ACC112 (cell line): ENCODE results near the gene USHBP1.

Experiments used
- H2AFZ ChIP-seq: fragments of 200-600 bp; sonication (generic); one replicate; pipeline ENCODE4 v1.6.0; 2017; ENCODE audit warnings: antibody characterized with exemption, low read length; ENCODE audit not compliant: unreplicated experiment
- H3K27ac ChIP-seq: fragments of 200-600 bp; sonication (generic); 2 replicates; pipeline ENCODE4 v1.5.1; 2014; ENCODE audit warnings: low read depth, mild to moderate bottlenecking, antibody characterized with exemption, low read length, moderate library complexity
- H3K27me3 ChIP-seq: fragments of 200-600 bp; sonication (generic); 2 replicates; pipeline ENCODE4 v1.6.1; 2014; ENCODE audit warnings: mild to moderate bottlenecking, antibody characterized with exemption, low read length, moderate library complexity, mixed read lengths; ENCODE audit not compliant: insufficient read depth
- H3K36me3 ChIP-seq: fragments of 200-600 bp; sonication (generic); 2 replicates; pipeline ENCODE4 v1.6.1; 2016; ENCODE audit warnings: mild to moderate bottlenecking, antibody characterized with exemption, low read length, moderate library complexity, mixed read lengths; ENCODE audit not compliant: insufficient read depth
- H3K4me1 ChIP-seq: fragments of 200-600 bp; sonication (generic); one replicate; pipeline ENCODE4 v1.6.1; 2016; ENCODE audit warnings: low read length, mixed read lengths; ENCODE audit not compliant: insufficient read depth, unreplicated experiment, control insufficient read depth
- H3K4me3 ChIP-seq: fragments of 200-600 bp; sonication (generic); 2 replicates; pipeline ENCODE4 v1.5.1; 2014; ENCODE audit warnings: mild to moderate bottlenecking, low read depth, low read length
- H3K79me2 ChIP-seq: fragments of 200-600 bp; sonication (generic); one replicate; pipeline ENCODE4 v1.6.0; 2016; ENCODE audit warnings: low read length; ENCODE audit not compliant: control insufficient read depth, unreplicated experiment, insufficient read depth

USHBP1 gene

DNA sequence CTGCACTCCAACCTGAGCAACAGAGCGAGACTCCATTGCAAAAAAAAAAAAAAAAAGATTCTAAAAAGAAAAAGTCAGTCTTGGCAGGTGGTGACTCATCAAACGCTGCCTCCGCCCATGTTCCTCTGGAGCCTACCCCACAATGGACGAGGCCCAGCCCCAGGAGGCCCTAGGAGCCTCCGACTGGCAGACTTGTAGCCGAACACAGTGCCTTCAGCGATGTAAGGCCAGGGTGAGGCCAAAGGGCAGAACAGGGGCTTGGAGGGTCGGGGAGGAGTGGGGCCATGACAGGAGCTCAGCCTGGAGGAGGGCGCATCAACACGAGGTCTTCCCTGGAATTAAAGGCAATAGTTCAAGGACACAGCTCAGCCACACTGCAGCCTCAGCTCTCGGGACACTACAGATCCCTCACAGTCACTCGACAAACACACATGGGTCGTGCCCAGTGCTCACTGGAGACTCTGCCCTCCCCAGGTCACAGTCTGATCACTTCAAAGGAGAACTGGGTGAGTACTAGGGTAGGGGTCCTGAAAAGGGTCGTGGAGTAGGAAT is 44.3 kb downstream of the USHBP1 start:
- peaks cover 5% of the 10 kb centered on the region; the same call in 1 of the 2 replicates for H3K36me3 ChIP-seq
- H3K27ac ChIP-seq: no peak overlapping the region
- H2AFZ ChIP-seq: no peak overlapping the region
- no peak overlapping the region for H3K4me3 ChIP-seq
- no peaks in the 10 kb centered on the region for H3K27me3 ChIP-seq
- peaks cover 6% of the 10 kb centered on the region for H3K4me1 ChIP-seq
- no peaks in the 10 kb centered on the region for H3K79me2 ChIP-seq

DNA sequence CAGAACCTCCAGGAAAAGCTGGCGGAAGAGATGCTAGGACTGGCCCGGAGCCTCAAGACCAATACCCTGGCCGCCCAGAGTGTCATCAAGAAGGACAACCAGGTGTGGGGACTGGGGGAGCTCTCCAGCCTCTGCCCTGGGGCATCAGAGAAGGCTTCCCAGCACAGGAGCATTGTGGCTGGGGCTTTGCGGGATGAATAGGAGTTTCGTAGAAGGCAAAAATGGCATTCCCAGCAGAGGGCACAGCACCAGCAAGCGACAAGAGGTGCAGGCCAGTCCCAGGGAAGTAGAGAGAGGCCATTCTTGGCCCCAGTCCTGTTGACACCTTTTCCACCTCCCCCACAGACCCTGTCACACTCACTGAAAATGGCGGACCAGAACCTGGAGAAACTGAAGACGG is 45.3 kb downstream of the USHBP1 start:
- no peak overlapping the region for H2AFZ ChIP-seq
- no peak overlapping the region for H3K27ac ChIP-seq

DNA sequence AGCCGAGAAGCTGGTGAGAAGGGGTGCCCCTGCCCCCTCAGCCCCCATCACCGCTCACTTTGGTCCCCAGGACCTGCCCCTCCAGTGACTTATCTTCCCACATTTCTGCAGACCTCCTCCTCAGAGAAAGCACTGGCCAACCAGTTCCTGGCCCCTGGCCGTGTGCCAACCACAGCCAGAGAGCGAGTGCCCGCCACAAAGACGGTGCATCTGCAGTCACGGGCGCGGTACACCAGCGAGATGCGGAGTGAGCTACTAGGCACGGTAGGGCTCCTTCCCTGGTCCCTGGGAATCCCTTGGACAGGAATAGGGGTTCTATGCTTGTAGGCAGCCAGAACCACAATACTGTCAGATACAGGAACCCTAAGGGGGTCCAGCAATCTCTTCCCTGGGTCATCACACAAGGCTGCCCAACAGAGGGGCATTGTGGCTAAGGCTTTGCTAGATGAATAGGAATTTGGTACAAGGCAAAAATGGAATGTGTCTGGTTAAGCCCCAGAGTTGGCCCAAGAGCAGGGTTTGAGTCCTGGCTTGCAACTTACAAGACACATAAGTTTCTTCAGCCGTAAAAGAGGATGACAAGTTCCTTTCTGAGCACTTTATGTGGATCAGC is 48.4 kb downstream of the USHBP1 start:
- Histone ChIP-seq H3K79me2 (no peaks in the 10 kb centered on the region), H3K4me3 (peak overlapping the region; percentile 79), H3K27me3 (no peaks in the 10 kb centered on the region), H3K36me3 (peaks cover 5% of the 10 kb centered on the region; the same call in 1 of the 2 replicates), H2AFZ (no peak overlapping the region), H3K27ac (no peak overlapping the region), H3K4me1 (peaks cover 11% of the 10 kb centered on the region)

More for the DNA sequence above, 45.3 kb downstream of the USHBP1 start:
- H3K27me3 ChIP-seq: no peaks in the 10 kb centered on the region
- H3K36me3 ChIP-seq: peaks cover 5% of the 10 kb centered on the region; the same call in 1 of the 2 replicates
- H3K4me3 ChIP-seq: no peak overlapping the region
- H3K79me2 ChIP-seq: no peaks in the 10 kb centered on the region
- peaks cover 11% of the 10 kb centered on the region for H3K4me1 ChIP-seq

DNA sequence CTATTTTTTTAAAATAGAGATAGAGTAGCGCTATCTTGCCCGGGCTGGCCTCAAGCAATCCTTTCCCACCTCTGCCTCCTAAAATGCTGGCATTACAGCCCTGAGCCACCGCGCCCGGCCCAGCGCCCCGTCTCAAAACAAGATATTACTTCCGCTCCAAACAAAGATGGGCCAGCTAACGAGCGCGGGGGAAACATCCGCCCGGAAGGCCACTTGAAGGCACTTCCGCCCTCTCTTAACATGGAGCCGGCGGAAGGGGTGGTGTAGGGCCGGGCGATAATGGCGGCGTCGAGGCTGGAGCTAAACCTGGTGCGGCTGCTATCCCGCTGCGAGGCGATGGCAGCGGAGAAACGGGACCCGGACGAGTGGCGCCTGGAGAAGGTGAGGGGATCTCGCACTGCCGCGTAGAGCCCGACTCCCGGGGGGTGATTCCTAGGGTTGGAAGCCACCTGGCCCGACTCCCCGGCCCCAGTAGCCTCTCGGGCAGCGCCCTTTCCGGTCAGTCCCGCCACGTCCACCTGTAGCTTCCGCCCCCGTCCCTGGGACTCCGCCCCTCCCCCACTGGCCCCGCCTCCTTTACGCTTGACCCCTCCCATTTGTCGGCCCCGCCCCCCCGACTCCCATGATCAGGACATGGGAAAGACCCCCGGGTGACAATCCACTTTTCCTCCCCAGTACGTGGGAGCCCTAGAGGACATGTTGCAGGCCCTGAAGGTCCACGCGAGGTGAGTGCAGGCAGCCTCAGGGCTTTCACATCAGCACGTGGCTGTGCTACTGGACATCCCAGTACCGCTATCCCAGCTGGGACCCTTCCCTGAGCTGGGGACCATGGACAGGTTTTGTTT is 49.2 kb downstream of the USHBP1 start, which contains the start of gene USE1:
Gene USE1, plus strand, starts transcription at position 231 of the 845 bp plus-strand sequence. Its CDS starts 49 bp downstream, at position 280.
- H3K36me3 ChIP-seq: peaks cover 5% of the 10 kb centered on the region; the same call in 1 of the 2 replicates
- peak within 1 kb of the TSS; percentile 75 for H2AFZ ChIP-seq
- peak within 1 kb of the TSS; percentile 81 for H3K27ac ChIP-seq
- H3K4me3 ChIP-seq: peak within 1 kb of the TSS; percentile 79
- H3K27me3 ChIP-seq: no peaks in the 10 kb centered on the region
- H3K79me2 ChIP-seq: no peaks in the 10 kb centered on the region
- H3K4me1 ChIP-seq: peaks cover 9% of the 10 kb centered on the region

DNA sequence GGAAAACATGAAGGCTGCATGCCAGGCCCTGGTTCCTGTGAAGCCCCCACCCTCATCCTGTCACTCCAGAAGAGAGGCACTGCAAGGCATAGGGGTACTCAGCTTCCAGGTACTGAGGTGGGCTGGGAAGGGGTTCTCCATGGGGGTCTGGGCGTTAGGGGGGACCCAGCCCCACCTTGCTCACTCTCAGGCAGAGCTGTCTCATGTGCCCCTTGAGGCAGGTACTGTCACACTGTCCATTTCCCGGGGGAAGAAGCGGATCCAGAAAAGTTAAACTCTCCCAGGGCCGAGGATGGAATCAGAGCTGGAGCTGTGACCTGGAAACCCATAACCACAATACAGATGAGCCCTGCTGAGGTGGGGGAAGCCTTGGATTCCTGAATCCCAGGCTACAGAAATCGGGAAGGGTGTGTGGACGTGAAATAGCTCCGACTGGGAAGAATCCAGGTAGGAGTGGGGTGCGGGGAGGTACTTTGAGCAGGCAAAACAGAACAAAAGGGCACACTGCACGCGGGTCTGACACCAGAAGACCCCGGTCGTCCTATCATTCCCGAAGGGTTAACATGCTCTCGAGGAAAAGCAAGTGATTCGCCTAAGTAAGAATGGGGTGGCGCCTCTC is 49.9 kb downstream of the USHBP1 start:
- Histone ChIP-seq H3K4me3 (peak overlapping the region; percentile 79), H2AFZ (peak overlapping the region; percentile 75), H3K27ac (peak overlapping the region; percentile 81), H3K79me2 (no peaks in the 10 kb centered on the region), H3K4me1 (peaks cover 15% of the 10 kb centered on the region), H3K27me3 (no peaks in the 10 kb centered on the region), H3K36me3 (peaks cover 5% of the 10 kb centered on the region; the same call in 1 of the 2 replicates)

DNA sequence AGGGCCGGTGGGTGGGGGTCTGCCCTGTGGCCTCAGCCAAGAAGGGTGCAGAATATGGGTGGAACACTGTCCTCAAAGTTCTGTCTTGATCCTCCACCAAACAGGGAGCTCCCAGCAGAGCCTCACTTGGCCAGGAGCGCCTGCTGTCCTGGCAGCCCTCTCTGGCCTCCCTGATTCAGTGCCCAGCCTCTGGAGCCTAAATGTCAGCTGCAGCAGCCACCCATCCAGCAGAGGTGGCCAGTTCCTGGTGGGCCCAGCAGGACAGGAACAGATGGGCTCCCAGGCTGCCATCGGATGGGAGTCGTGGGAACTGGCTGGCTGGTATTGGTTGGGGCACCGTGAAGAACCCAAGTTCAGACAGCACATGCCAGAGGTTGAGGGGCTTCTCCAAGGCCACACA is 51.2 kb downstream of the USHBP1 start:
- H2AFZ ChIP-seq: no peak overlapping the region
- peaks cover 24% of the 10 kb centered on the region for H3K4me1 ChIP-seq
- no peak overlapping the region for H3K4me3 ChIP-seq
- H3K36me3 ChIP-seq: no peaks in the 10 kb centered on the region; the same call in 1 of the 2 replicates
- H3K27ac ChIP-seq: no peak overlapping the region
- no peaks in the 10 kb centered on the region for H3K27me3 ChIP-seq
- no peaks in the 10 kb centered on the region for H3K79me2 ChIP-seq

DNA sequence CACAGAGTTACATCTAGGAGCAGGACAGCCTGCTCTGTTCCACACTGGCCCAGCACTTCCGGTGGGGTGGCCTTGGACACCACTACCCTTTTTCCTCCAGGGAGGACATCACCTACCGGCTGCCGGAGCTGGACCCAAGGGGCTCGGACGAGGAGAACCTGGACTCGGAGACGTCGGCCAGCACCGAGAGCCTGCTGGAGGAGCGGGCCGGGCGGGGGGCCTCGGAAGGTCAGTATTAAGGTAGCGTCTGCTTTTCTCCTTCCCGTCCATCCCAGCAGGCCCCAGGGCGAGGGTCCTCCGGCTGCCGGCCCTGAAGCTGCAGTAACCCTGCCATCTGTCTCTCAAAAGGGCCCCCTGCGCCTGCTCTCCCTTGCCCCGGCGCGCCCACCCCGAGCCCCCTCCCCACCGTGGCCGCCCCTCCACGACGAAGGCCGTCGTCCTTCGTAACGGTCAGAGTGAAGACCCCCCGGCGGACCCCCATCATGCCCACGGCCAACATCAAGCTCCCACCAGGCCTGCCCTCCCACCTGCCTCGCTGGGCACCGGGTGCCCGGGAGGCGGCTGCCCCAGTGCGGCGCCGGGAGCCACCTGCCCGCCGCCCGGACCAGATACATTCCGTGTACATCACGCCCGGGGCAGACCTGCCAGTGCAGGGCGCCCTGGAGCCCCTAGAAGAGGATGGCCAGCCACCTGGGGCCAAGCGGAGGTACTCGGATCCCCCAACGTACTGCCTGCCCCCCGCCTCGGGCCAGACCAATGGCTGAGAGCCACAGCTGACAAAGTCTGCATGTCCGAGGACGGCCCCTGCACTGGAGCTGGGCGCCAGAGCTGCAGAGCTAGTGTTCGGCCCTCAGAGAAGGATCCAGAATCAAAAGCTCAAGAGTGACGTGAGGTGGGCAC is 52.7 kb downstream of the USHBP1 start:
- Histone ChIP-seq H3K4me3 (no peak overlapping the region), H2AFZ (no peak overlapping the region), H3K27me3 (no peaks in the 10 kb centered on the region), H3K36me3 (no peaks in the 10 kb centered on the region; the same call in 1 of the 2 replicates), H3K4me1 (peaks cover 24% of the 10 kb centered on the region), H3K79me2 (no peaks in the 10 kb centered on the region), H3K27ac (no peak overlapping the region)

DNA sequence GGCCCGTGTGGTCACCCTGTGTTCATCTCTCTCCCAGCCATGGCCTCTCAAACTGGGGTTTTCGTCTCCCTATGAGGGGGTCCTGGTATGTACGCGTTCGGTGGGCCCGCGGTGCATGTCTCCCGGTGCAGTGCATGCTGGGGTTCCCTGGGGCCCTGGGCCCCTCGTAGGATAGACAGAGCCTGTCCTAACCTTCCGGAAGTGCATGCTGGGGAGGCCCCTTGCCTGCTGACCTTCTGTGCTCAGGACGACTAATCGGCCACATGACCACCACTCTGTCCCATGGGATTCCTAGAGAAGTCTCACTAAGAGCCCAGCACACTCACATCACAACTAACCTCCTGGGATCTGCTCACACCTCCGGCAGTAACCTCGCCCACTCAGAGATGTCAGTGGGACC is 54.2 kb downstream of the USHBP1 start:
- H3K27ac ChIP-seq: peak overlapping the region; percentile 43; the same call in 1 of the 2 replicates

DNA sequence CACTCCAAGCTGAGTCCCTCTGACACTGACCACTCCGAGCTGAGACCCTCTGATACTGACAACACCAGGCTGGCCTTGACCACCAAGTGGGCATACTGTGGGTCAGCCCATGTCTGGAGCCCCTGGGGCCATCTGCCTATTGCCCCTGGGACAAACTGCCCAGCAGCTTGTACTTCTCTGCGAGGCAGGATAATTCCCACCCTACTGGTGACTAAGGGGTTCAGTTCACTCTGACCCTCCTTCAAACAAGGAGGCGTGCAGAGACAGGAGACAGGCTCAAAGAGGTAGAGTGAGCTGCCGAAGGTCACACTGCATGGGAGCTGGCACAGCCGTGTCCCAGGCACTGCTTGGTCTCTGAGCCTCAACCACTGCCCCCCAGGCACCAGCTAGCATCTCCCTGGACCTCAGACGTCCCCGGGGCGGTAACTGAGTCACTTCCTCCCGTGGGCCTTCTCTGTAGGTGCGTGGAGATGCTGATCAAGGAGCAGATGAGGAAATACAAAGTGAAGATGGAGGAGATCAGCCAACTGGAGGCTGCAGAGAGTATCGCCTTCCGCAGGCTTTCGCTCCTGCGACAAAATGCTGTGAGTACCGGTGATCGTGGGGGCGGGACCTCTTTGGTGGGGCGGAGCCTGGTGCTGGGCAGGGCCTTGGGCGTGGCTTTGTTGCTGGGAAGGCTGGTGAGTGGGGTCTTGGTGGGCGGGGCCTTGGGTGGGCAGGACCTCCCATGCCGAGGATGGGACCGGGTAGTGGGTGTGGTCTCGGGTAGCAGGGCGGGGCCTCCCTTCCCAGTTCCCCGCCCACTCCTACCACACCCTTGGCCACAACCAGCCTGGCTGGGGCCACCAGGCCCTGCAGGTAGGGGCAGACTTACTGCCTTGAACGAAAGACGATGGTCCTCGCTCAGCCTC is 55.2 kb downstream of the USHBP1 start:
- Histone ChIP-seq H2AFZ (no peak overlapping the region), H3K27ac (peak overlapping the region; percentile 43; the same call in 1 of the 2 replicates), H3K4me1 (peaks cover 20% of the 10 kb centered on the region), H3K79me2 (no peaks in the 10 kb centered on the region), H3K36me3 (no peaks in the 10 kb centered on the region; the same call in 1 of the 2 replicates), H3K4me3 (no peak overlapping the region), H3K27me3 (no peaks in the 10 kb centered on the region)

More for the DNA sequence above, 54.2 kb downstream of the USHBP1 start:
- H2AFZ ChIP-seq: no peak overlapping the region
- H3K79me2 ChIP-seq: no peaks in the 10 kb centered on the region
- no peak overlapping the region for H3K4me3 ChIP-seq
- no peaks in the 10 kb centered on the region for H3K27me3 ChIP-seq
- H3K36me3 ChIP-seq: no peaks in the 10 kb centered on the region; the same call in 1 of the 2 replicates
- peaks cover 24% of the 10 kb centered on the region for H3K4me1 ChIP-seq
